Thoracic aorta (tissue), 2 donors: ENCODE results near the gene SDK1. TPM values are rescaled to one million over a fixed set of nuclear protein-coding genes. Genes with fewer than 3 reads are reported as not detected.

Source experiments
- ATAC-seq: fragments of 150-250 bp; one replicate; pipeline ENCODE4 v1.8.0; 2017; ENCODE audit warnings: low read depth; ENCODE audit not compliant: insufficient number of reproducible peaks, low FRiP score
- DNase-seq: peaks from one replicate; pipeline ENCODE4 v3.0.0-alpha.2; 2020; ENCODE audit warnings: low spot score
- H3K27ac ChIP-seq, 2 donors: fragments of 200-600 bp; sonication (generic); 1 replicate in 1 of 2; 2 replicates in 1 of 2; pipeline ENCODE4 v1.5.1; 2016; ENCODE audit warnings: mild to moderate bottlenecking in 2 of 2, moderate library complexity in 2 of 2
- H3K27me3 ChIP-seq: fragments of 200-600 bp; sonication (generic); replicated peaks from 2 replicates; pipeline ENCODE4 v1.6.0; 2016; ENCODE audit warnings: mild to moderate bottlenecking; ENCODE audit not compliant: insufficient read depth
- H3K36me3 ChIP-seq: fragments of 200-600 bp; sonication (generic); one replicate; pipeline ENCODE4 v1.5.1; 2016
- H3K4me1 ChIP-seq, 2 donors: fragments of 200-600 bp; sonication (generic); 1 replicate in 1 of 2; 2 replicates in 1 of 2; pipeline versions ENCODE4 v1.5.1 to v1.6.0; 2016; ENCODE audit warnings: low read depth in 2 of 2, mild to moderate bottlenecking in 1 of 2; ENCODE audit not compliant: control insufficient read depth in 1 of 2
- H3K4me3 ChIP-seq: fragments of 200-600 bp; sonication (generic); 2 replicates; pipeline ENCODE4 v1.5.1; 2016; ENCODE audit warnings: mild to moderate bottlenecking
- H3K9me3 ChIP-seq: fragments of 200-600 bp; sonication (generic); 2 replicates; pipeline ENCODE4 v1.5.1; 2016
- total RNA-seq, 2 donors: library from RNA; depleted of rRNA; stranded (reverse); fragments of >200 nt; gene quantifications; one replicate each; pipeline versions ENCODE4 v1.1.0 to v1.2.3, GENCODE V29; 2016
- TF ChIP-seq, protein P1 (sequence below): fragments of 200-600 bp; sonication (generic); IDR thresholded peaks from one replicate; pipeline ENCODE4 v1.5.1; 2019; ENCODE audit warnings: antibody characterized with exemption

SDK1 gene
- total RNA-seq, 2 donors from 2014 or later, result 27.5 to 29.2 TPM

GRCh38 chr7:3795781-3796180, 494.7 kb downstream of the SDK1 start:
- H3K9me3 ChIP-seq, result no peaks in the 10 kb centered on the region
- H3K36me3 ChIP-seq, result no peaks in the 10 kb centered on the region
- H3K4me1 ChIP-seq, result peaks cover 0 to 4% of the 10 kb centered on the region in 2 donors
- no peak overlapping the region for H3K4me3 ChIP-seq
- H3K27me3 ChIP-seq, result no peaks in the 10 kb centered on the region
- TF ChIP-seq, protein P1, sequence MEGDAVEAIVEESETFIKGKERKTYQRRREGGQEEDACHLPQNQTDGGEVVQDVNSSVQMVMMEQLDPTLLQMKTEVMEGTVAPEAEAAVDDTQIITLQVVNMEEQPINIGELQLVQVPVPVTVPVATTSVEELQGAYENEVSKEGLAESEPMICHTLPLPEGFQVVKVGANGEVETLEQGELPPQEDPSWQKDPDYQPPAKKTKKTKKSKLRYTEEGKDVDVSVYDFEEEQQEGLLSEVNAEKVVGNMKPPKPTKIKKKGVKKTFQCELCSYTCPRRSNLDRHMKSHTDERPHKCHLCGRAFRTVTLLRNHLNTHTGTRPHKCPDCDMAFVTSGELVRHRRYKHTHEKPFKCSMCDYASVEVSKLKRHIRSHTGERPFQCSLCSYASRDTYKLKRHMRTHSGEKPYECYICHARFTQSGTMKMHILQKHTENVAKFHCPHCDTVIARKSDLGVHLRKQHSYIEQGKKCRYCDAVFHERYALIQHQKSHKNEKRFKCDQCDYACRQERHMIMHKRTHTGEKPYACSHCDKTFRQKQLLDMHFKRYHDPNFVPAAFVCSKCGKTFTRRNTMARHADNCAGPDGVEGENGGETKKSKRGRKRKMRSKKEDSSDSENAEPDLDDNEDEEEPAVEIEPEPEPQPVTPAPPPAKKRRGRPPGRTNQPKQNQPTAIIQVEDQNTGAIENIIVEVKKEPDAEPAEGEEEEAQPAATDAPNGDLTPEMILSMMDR, result no peak
- ATAC-seq (no peak), DNase-seq (no peak)
- H3K27ac ChIP-seq, result no peak overlapping the region

- TF ChIP-seq, protein P1, result no peak
- no peaks in the 10 kb centered on the region for H3K9me3 ChIP-seq
- no peaks in the 10 kb centered on the region for H3K36me3 ChIP-seq
- DNase-seq (no peak), ATAC-seq (no peak)
- H3K27me3 ChIP-seq, result no peaks in the 10 kb centered on the region
- H3K27ac ChIP-seq, result no peak overlapping the region
- H3K4me1 ChIP-seq, result no peaks in the 10 kb centered on the region
- H3K4me3 ChIP-seq, result no peak overlapping the region
Measured at GRCh38 chr7:3805151-3805550, 504.1 kb downstream of the SDK1 start.

DNA sequence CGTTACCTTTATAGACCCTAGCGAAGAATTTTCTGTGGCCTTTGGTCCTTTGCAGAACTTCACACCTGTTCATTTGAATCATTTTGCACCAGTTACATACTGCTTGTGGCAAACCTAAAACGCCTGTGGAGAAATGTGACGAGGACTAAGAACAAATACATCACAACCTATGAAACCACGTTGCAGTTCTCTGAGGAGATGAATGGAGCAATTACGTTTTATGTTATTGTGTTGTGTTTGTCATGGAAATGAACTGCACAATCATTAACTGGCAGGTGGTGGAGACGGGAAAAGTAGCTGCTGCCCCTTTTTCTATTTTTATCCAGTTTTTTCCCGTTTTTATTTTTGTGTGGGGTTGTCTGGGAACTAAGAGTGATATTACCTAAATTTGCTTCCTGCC, 505.5 kb downstream of the SDK1 start:
- DNase-seq (no peak), ATAC-seq (no peak)
- TF ChIP-seq, protein P1, result no peak
- Histone ChIP-seq H3K4me1 (no peaks in the 10 kb centered on the region), H3K36me3 (no peaks in the 10 kb centered on the region), H3K27ac (no peak overlapping the region), H3K9me3 (no peaks in the 10 kb centered on the region), H3K4me3 (no peak overlapping the region), H3K27me3 (no peaks in the 10 kb centered on the region)

DNA sequence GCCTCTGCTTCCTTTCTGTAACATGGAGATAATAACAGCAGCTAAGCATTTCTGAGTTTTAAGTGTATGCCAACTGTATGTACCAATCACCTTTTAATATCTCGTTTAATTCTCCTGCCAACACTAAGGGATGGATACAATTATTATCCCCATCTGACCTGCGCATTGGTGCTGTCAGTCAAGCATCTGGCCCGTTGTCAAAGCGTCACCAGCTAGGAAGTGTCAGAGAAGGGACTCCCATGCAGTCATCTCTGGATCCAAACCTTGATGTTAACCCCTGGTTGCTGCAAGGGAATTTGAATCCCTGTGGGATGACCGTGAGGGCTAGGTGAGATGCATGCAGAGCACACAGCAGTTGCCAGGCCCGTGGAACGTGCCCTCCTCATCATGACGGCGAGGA, 506.8 kb downstream of the SDK1 start:
- Histone ChIP-seq H3K36me3 (no peaks in the 10 kb centered on the region), H3K27ac (no peak overlapping the region), H3K4me3 (no peak overlapping the region), H3K27me3 (no peaks in the 10 kb centered on the region), H3K4me1 (no peaks in the 10 kb centered on the region), H3K9me3 (no peaks in the 10 kb centered on the region)
- TF ChIP-seq, protein P1, result no peak
- ATAC-seq (no peak), DNase-seq (no peak)

GRCh38 chr7:3821488-3821887, 520.4 kb downstream of the SDK1 start:
- Histone ChIP-seq H3K36me3 (no peaks in the 10 kb centered on the region), H3K27ac (no peak overlapping the region), H3K4me3 (no peak overlapping the region), H3K4me1 (no peaks in the 10 kb centered on the region), H3K27me3 (no peaks in the 10 kb centered on the region), H3K9me3 (no peaks in the 10 kb centered on the region)
- ATAC-seq, result no peak
- TF ChIP-seq, protein P1, result no peak
- DNase-seq, result no peak
